Memory B cell (primary cell): ENCODE results near the gene FDX1.

ENCODE experiments used
- ATAC-seq: fragments of 150-1000 bp; cut with Tn5 transposase; 2 replicates; pipeline ENCODE4 v1.10.0; 2021; ENCODE audit warnings: low read depth, mild to moderate bottlenecking, moderate library complexity
- DNase-seq, 2 donors: peaks; one replicate each; pipeline ENCODE4 v3.0.0; 2022; ENCODE audit warnings: low spot score in 2 of 2
- H3K27ac Mint-ChIP-seq: one replicate; pipeline ENCODE4 v1.8.0; 2022; ENCODE audit warnings: mild to moderate bottlenecking, moderate library complexity, mixed read lengths
- H3K27me3 Mint-ChIP-seq: one replicate; pipeline ENCODE4 v1.8.0; 2022; ENCODE audit warnings: mixed read lengths
- H3K36me3 Mint-ChIP-seq: one replicate; pipeline ENCODE4 v1.8.0; 2022; ENCODE audit warnings: mild to moderate bottlenecking, mixed read lengths
- H3K4me1 Mint-ChIP-seq: one replicate; pipeline ENCODE4 v1.8.0; 2022; ENCODE audit warnings: mixed read lengths
- H3K4me3 Mint-ChIP-seq: one replicate; pipeline ENCODE4 v1.8.0; 2022; ENCODE audit warnings: mild to moderate bottlenecking, moderate library complexity, mixed read lengths
- H3K9me3 Mint-ChIP-seq: one replicate; pipeline ENCODE4 v1.8.0; 2022; ENCODE audit warnings: mixed read lengths

Gene FDX1

DNA sequence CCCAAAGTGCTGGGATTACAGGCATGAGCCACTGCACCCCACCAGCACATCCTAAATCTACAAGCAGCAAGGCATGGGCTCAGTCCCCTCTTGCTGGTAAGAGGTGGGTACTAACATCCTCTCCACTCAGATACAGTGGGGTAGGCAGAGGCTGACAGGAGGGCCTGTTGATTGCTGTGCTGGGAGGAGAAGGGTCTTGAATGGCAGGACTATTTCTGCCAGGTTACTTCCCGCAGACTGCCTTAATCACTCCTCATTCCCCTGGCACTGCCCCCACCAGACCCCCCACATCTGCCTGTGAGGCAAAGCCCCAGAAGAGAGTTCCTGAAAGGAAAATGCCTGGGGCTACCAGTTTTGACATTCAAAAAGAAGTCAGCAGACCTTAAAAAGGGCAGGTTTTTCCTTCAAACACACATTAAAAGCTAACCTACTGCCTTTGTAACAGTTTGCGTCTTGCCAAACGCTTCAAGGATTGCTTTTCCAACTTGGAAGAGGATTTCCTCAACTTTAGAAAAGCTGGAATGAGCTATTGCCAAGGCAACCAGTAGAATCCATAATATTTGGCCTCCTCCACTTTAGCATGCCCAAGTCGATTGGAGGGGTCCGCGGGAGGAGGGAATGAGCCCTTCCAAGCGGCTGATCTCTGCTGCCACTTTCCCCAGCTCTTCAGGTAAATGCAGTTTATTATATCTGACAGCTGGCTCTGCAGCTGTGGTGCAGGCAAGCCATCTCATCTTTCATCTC is 62.0 kb downstream of the FDX1 start:
- H3K4me1 Mint-ChIP-seq: no peaks in the 10 kb centered on the region
- DNase-seq: no peak
- no peak overlapping the region for H3K27ac Mint-ChIP-seq
- H3K36me3 Mint-ChIP-seq: peaks cover 5% of the 10 kb centered on the region
- ATAC-seq: no peak
- no peak overlapping the region for H3K4me3 Mint-ChIP-seq
- peaks cover 3% of the 10 kb centered on the region for H3K9me3 Mint-ChIP-seq
- peaks cover 10% of the 10 kb centered on the region for H3K27me3 Mint-ChIP-seq

- ATAC-seq: no peak
- Mint-ChIP-seq H3K4me1 (peaks cover 3% of the 10 kb centered on the region), H3K27me3 (peaks cover 10% of the 10 kb centered on the region), H3K36me3 (peaks cover 5% of the 10 kb centered on the region), H3K4me3 (no peak overlapping the region), H3K9me3 (peaks cover 3% of the 10 kb centered on the region), H3K27ac (no peak overlapping the region)
- no peak for DNase-seq
Measured at GRCh38 chr11:110492321-110492685, 62.6 kb downstream of the FDX1 start.

DNA sequence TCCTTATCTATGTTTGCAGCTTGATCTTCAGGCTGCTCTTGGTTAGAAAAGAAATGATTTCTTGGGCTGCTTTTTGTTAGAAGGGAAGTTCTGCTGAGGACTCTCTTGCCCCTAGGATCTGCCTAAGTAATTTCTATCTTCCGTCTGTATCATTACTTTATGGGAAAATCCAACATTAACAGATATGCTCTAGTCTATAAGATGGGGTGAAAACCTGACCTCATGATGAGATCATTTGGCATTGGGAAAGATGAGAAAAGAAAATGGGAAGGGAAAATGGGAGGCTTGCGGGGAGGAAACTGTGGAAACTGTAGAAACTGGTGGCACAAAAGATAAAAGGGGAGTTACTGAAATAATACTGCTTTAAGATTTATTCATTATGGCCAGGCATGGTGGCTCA is 63.6 kb downstream of the FDX1 start:
- no peak overlapping the region for H3K4me3 Mint-ChIP-seq
- H3K27ac Mint-ChIP-seq: no peak overlapping the region
- peaks cover 3% of the 10 kb centered on the region for H3K9me3 Mint-ChIP-seq
- peaks cover 10% of the 10 kb centered on the region for H3K27me3 Mint-ChIP-seq
- ATAC-seq (no peak), DNase-seq (no peak)
- peaks cover 3% of the 10 kb centered on the region for H3K4me1 Mint-ChIP-seq
- peaks cover 5% of the 10 kb centered on the region for H3K36me3 Mint-ChIP-seq

GRCh38 chr11:110497231-110497978 is 67.7 kb downstream of the FDX1 start:
- H3K4me1 Mint-ChIP-seq: peaks cover 3% of the 10 kb centered on the region
- no peak overlapping the region for H3K27ac Mint-ChIP-seq
- peaks cover 3% of the 10 kb centered on the region for H3K9me3 Mint-ChIP-seq
- ATAC-seq (no peak), DNase-seq (no peak)
- H3K36me3 Mint-ChIP-seq: peaks cover 5% of the 10 kb centered on the region
- H3K27me3 Mint-ChIP-seq: peaks cover 5% of the 10 kb centered on the region
- no peak overlapping the region for H3K4me3 Mint-ChIP-seq

DNA sequence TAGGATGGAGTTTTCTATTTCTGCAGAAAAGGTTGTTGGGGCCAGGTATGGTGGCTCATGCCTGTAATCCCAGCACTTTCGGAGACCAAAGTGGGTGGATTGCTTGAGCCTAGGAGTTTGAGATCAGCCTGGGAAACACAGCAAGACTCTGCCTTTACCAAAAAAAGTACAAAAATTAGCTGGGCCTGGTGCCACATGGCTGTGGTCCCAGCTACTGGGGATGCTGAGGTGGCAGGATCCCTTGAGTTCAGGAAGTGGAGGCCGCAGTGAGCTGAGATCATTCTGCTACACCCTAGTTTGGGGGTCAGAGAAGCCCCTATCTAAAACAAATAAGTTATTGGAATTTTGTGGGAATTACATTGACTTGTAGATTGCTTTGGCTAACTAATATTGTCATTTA is 71.7 kb downstream of the FDX1 start:
- Mint-ChIP-seq H3K36me3 (no peaks in the 10 kb centered on the region), H3K4me3 (no peak overlapping the region), H3K27ac (no peak overlapping the region), H3K27me3 (no peaks in the 10 kb centered on the region), H3K9me3 (no peaks in the 10 kb centered on the region), H3K4me1 (peaks cover 3% of the 10 kb centered on the region)
- ATAC-seq (no peak), DNase-seq (no peak)

GRCh38 chr11:110505528-110506284 is 76.0 kb downstream of the FDX1 start:
- no peaks in the 10 kb centered on the region for H3K9me3 Mint-ChIP-seq
- H3K4me3 Mint-ChIP-seq: no peak overlapping the region
- no peak for DNase-seq

DNA sequence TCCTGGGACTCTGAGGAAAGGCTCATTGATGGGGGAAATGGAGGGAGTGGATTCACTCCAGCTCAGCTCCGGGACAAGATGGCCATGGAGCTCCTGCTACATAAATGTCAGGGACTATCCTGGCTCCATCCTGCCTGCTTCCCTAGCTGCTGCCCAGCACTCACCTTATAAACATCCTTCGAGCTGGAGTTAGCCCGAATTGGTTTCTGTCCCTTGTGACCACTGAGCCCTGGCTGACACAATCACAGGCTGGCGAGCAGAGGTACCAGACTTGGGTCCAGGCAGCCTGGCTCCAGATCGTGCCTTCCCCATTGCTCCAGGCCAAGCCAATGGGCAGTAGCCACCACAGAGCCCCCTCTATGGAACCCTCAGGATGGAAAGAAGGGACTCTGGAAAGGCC is 77.6 kb downstream of the FDX1 start:
- H3K27me3 Mint-ChIP-seq: peaks cover 3% of the 10 kb centered on the region
- no peak overlapping the region for H3K27ac Mint-ChIP-seq
- no peak for DNase-seq
- ATAC-seq: no peak
- H3K9me3 Mint-ChIP-seq: no peaks in the 10 kb centered on the region
- H3K4me3 Mint-ChIP-seq: no peak overlapping the region
- no peaks in the 10 kb centered on the region for H3K36me3 Mint-ChIP-seq
- H3K4me1 Mint-ChIP-seq: no peaks in the 10 kb centered on the region

More at GRCh38 chr11:110505528-110506284, 76.0 kb downstream of the FDX1 start:
- no peaks in the 10 kb centered on the region for H3K36me3 Mint-ChIP-seq
- no peaks in the 10 kb centered on the region for H3K4me1 Mint-ChIP-seq
- H3K27ac Mint-ChIP-seq: no peak overlapping the region
- H3K27me3 Mint-ChIP-seq: peaks cover 3% of the 10 kb centered on the region
- no peak for ATAC-seq

DNA sequence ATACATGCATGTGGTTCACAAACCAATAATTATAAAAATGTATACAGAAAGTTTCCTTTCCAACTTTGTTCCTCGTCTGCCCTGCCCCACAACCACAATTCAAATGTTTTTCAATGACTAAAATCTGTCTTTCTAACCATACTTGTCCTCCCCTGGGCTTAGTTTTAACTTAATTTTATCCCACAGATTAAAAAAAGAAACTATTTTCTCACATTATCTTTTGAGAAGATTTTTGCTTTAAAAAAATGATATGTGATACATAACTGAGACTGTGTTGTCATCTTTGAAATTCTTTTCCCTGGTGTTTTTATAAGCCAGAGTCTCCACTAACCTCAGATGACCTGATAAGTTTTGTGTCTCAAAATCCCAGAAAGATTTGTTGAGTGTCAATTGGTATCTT is 79.0 kb downstream of the FDX1 start:
- Mint-ChIP-seq H3K27me3 (peaks cover 3% of the 10 kb centered on the region), H3K4me1 (no peaks in the 10 kb centered on the region), H3K27ac (no peak overlapping the region), H3K36me3 (no peaks in the 10 kb centered on the region), H3K4me3 (no peak overlapping the region), H3K9me3 (no peaks in the 10 kb centered on the region)
- no peak for ATAC-seq
- no peak for DNase-seq

GRCh38 chr11:110509472-110509871 is 79.7 kb downstream of the FDX1 start:
- Mint-ChIP-seq H3K4me3 (no peak overlapping the region), H3K27me3 (peaks cover 5% of the 10 kb centered on the region), H3K9me3 (no peaks in the 10 kb centered on the region), H3K4me1 (no peaks in the 10 kb centered on the region), H3K36me3 (no peaks in the 10 kb centered on the region), H3K27ac (no peak overlapping the region)
- no peak for ATAC-seq
- DNase-seq: no peak

GRCh38 chr11:110512026-110512425 is 82.3 kb downstream of the FDX1 start:
- DNase-seq (no peak), ATAC-seq (no peak)
- H3K4me1 Mint-ChIP-seq: no peaks in the 10 kb centered on the region
- no peak overlapping the region for H3K27ac Mint-ChIP-seq
- H3K27me3 Mint-ChIP-seq: peaks cover 7% of the 10 kb centered on the region
- H3K9me3 Mint-ChIP-seq: no peaks in the 10 kb centered on the region
- no peaks in the 10 kb centered on the region for H3K36me3 Mint-ChIP-seq
- no peak overlapping the region for H3K4me3 Mint-ChIP-seq

- Mint-ChIP-seq H3K4me1 (no peaks in the 10 kb centered on the region), H3K27me3 (peaks cover 4% of the 10 kb centered on the region), H3K36me3 (no peaks in the 10 kb centered on the region), H3K9me3 (peaks cover 3% of the 10 kb centered on the region), H3K27ac (no peak overlapping the region), H3K4me3 (no peak overlapping the region)
- DNase-seq (no peak), ATAC-seq (no peak)
Measured at GRCh38 chr11:110513259-110513801, 83.6 kb downstream of the FDX1 start.

DNA sequence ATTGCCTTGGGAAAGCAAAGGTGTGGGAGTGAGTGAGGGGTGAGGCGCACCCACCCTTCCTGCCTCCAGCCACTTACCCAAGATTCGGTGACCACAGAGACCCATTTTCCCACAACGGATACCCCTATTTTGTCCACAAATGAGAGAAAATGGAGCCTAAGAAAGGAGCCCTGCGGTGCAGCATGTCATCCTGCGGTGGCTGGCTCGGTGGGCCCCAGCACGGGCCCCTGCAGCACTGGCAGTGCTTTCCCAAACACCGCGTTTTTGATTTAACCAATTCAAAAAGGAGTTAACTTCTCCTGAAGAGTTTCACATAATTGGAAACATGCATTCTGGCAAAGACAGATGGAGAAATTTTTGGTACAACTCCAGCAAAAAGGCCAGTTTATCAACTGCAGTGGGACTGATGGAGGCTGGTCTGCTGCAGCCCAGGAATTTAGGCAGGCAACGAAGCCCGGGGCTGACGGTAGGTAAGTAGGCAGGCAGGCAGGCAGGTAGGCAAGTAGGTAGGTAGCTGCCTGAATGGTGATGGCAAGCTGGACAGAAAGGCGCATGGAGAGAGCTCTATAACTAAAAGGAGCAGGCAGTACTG is 84.2 kb downstream of the FDX1 start:
- Mint-ChIP-seq H3K36me3 (no peaks in the 10 kb centered on the region), H3K4me3 (no peak overlapping the region), H3K9me3 (peaks cover 4% of the 10 kb centered on the region), H3K27me3 (peaks cover 4% of the 10 kb centered on the region), H3K27ac (no peak overlapping the region), H3K4me1 (no peaks in the 10 kb centered on the region)
- ATAC-seq: no peak
- DNase-seq: no peak
